ENCODE measurements around the gene RBM41.

- no peak for TF ChIP-seq CTCF (IDR thresholded peaks at IDR 0.05; ENCODE audit: low read length)
- no peak for TF ChIP-seq EZH2 (optimal IDR thresholded peaks at IDR 0.05; ENCODE audit: low read depth, low read length)
Observed at GRCh38 chrX:107054978-107055377, 63.6 kb downstream of the RBM41 start.

All from MM.1S (cell line).